Esophagus squamous epithelium (tissue), 5 donors: Measurements from ENCODE around the gene PRKAR1A. TPM values are rescaled to one million over a fixed set of nuclear protein-coding genes. Genes with fewer than 3 reads are reported as not detected.
"Not testable (repeated sequence)": the region's sequence is repeated elsewhere in the genome, so short reads cannot be mapped to it uniquely, and the experiment has no call there.

Experiments
- DNase-seq: peaks from one replicate; lab custom pipeline; 2025; lab: John Stamatoyannopoulos, UW
- H3K27ac ChIP-seq, 4 donors: fragments of 200-600 bp; sonication (generic); one replicate each; pipeline ENCODE4 v1.5.1; 2016 to 2019; ENCODE audit warnings: mild to moderate bottlenecking in 1 of 4
- H3K27me3 ChIP-seq, 4 donors: fragments of 200-600 bp; sonication (generic); 1 replicate in 3 of 4; 2 replicates in 1 of 4; pipeline versions ENCODE4 v1.5.1 to v1.6.0; 2017 to 2021; ENCODE audit warnings: antibody characterized with exemption in 1 of 4
- H3K36me3 ChIP-seq, 3 donors: fragments of 200-600 bp; sonication (generic); one replicate each; pipeline ENCODE4 v1.5.1; 2016 to 2019
- H3K4me1 ChIP-seq, 3 donors: fragments of 200-600 bp; sonication (generic); one replicate each; pipeline ENCODE4 v1.5.1; 2017 to 2019
- H3K4me3 ChIP-seq, 4 donors: fragments of 200-600 bp; sonication (generic); 1 replicate in 3 of 4; 2 replicates in 1 of 4; pipeline ENCODE4 v1.5.1; 2016 to 2019; ENCODE audit warnings: mild to moderate bottlenecking in 2 of 4, moderate library complexity in 1 of 4
- H3K9me3 ChIP-seq, 3 donors: fragments of 200-600 bp; sonication (generic); one replicate each; pipeline ENCODE4 v1.5.1; 2016 to 2019
- CTCF ChIP-seq, 6 experiments: fragments of 450-650 bp in 4 of 6; fragments of 200-600 bp in 2 of 6; sonication (generic) in 2 of 6; IDR thresholded peaks; one replicate each; pipeline ENCODE4 v1.5.1; 2016 to 2019; ENCODE audit warnings: antibody characterized with exemption in 6 of 6, mild to moderate bottlenecking in 4 of 6, moderate library complexity in 4 of 6
- POLR2A ChIP-seq, 4 donors: fragments of 450-650 bp; IDR thresholded peaks; one replicate each; pipeline ENCODE4 v1.6.1; 2017; ENCODE audit warnings: antibody characterized with exemption in 4 of 4, mild to moderate bottlenecking in 4 of 4, moderate library complexity in 3 of 4
- WGBS, 2 donors: methylation state at CpG; one replicate each; pipeline ENCODE4 v1.1.5; 2018; 5-methylcytosine and 5-hydroxymethylcytosine counted together
- intact Hi-C: fragments of 100-400 bp; cut with DNase I; formaldehyde crosslinking; loops from one replicate; pipeline ENCODE4 v1.15.0; 2022
- total RNA-seq, 4 donors: library from RNA; depleted of rRNA; stranded (reverse); fragments of >200 nt; gene quantifications; one replicate each; pipeline ENCODE4 v1.1.0, GENCODE V29; 2016
- donor health status: DM: yes; HTN: yes; CAD: no.

PRKAR1A gene
- total RNA-seq, 4 donors from 2014 or later = 137 to 195 (median 187) TPM

DNA sequence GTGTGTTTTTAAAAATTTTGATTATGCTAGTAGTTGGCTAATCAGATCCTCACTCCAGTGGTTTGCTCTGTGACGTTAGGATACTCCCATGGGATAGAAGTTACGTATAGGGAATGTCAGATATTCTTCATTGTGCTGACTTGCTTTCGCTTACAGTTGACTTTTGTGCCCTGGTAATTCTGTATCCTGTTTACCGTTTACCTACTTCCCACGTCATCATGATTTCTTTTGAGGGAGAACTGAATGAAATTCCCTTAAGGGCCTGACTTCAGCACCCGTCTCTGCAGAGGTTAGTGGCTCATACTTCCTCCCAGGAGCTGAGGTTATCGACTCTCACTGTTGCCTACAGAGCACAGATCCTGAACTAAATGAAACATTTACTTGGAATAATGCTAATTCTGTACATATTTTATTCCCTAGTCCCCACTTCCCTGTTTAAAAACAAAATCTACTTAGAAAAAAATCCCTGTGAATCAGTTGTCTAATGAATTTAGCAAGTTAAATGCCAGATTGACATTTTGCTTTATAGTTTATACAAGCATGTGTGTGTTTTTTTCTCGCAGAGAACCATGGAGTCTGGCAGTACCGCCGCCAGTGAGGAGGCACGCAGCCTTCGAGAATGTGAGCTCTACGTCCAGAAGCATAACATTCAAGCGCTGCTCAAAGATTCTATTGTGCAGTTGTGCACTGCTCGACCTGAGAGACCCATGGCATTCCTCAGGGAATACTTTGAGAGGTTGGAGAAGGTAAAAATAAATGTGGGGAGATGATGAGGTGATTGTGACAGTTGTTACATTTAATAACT is 2.8 kb downstream of the PRKAR1A start:
- Histone ChIP-seq H3K4me3 (peak overlapping the region in 3 of 4 donors; percentile 5 to 86 (median 76)), H3K27me3 (no peaks in the 10 kb centered on the region), H3K9me3 (no peaks in the 10 kb centered on the region), H3K36me3 (peaks cover 0 to 49% (median 17%) of the 10 kb centered on the region in 3 donors), H3K27ac (peak overlapping the region; percentile 10 to 99 (median 74)), H3K4me1 (peaks cover 11 to 78% (median 15%) of the 10 kb centered on the region in 3 donors)
- TF ChIP-seq CTCF (IDR thresholded peaks at IDR 0.05) (no peak), POLR2A (IDR thresholded peaks at IDR 0.05) (no peak)
- WGBS, 2 donors = 29 to 30% methylated on average over 15 of the region's 15 CpGs
- no peak for DNase-seq
- intact Hi-C loops = no loop called here

DNA sequence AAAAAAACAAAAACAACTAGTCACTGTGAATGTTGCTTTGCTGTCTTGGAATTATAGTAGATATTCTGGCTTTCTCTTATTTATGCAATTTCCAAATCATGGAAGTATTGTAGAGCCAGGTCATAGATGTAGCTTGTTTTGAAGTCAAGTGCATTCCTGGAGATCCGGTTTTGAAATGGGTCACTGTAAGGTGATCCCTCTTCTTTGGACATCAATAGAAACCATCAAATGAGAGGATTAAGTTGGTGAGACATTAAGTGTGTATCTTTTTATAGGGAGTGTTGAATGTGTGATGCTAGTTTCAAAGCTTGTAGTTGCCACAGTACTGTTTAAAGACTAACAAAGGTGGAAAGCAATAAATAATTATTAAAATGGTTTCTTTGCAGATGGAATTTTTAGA is 4.5 kb downstream of the PRKAR1A start:
- Histone ChIP-seq H3K4me1 (peaks cover 0 to 64% (median 11%) of the 10 kb centered on the region in 3 donors), H3K4me3 (no peak overlapping the region), H3K27ac (no peak overlapping the region), H3K36me3 (peaks cover 0 to 64% (median 17%) of the 10 kb centered on the region in 3 donors), H3K27me3 (no peaks in the 10 kb centered on the region), H3K9me3 (no peaks in the 10 kb centered on the region)
- intact Hi-C loops = no loop called here
- TF ChIP-seq CTCF (IDR thresholded peaks at IDR 0.05) (no peak), POLR2A (IDR thresholded peaks at IDR 0.05) (no peak)
- 61 to 79% methylated on average over 1 of the region's 1 CpG for WGBS, 2 donors
- no peak for DNase-seq

DNA sequence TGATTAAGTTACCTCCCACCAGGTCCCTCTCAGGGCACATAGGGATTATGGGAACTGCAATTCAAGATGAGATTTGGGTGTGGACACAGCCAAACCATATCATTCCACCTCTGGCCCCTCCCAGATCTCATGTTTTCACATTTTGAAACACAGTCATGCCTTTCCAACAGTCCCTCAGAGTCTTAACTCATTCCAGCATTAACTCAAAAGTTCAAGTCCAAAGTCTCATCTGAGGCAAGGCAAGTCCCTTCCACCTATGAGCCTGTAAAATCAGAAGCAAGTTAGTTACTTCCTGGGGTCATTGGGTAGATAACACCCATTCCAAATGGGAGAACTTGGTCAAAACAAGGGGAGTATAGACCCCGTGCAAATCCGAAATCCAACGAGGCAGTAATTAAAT is 5.4 kb downstream of the PRKAR1A start:
- 100% methylated on average over 3 of the region's 3 CpGs; no CpG with 5 or more reads in 1 of the 2 donors for WGBS, 2 donors
- intact Hi-C loops, H3K9me3 ChIP-seq, H3K4me3 ChIP-seq, DNase-seq, H3K27ac ChIP-seq, H3K27me3 ChIP-seq: not testable (repeated sequence)
- Histone ChIP-seq H3K36me3 (peaks cover 0 to 71% (median 20%) of the 10 kb centered on the region in 3 donors), H3K4me1 (peaks cover 0 to 72% (median 11%) of the 10 kb centered on the region in 3 donors)

DNA sequence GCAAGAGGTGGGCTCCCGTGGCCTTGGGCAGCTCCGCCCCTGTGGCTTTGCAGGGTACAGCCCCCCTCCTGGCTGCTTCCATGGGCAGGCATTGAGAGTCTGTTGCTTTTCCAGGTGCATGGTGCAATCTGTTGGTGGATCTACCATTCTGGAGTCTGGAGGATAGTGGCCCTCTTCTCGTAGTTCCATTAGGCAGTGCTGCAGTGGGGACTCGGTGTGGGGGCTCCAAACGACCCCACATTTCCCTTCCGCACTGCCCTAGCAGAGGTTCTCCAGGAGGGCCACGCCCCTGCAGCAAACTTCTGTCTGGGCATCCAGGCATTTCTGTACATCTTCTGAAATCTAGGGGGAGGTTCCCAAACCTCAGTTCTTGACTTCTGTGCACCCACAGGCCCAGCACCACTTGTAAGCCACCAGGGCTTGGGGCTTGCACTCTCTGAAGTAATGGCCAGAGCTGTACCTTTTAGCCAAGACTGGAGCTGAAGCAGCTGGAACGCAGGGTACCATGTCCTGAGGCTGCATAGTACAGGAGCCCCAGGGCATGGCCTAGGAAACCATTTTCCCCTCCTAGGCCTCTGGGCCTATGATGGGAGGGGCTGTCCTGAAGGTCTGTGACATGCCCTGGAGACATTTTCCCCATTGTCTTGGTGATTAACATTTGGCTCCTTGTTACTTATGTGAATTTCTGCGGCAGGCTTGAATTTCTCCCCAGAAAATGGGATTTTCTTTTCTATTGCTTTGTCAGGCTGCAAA is 6.0 kb downstream of the PRKAR1A start:
- DNase-seq = no peak
- peaks cover 0 to 78% (median 22%) of the 10 kb centered on the region in 3 donors for H3K36me3 ChIP-seq
- H3K27ac ChIP-seq = no peak overlapping the region
- H3K4me1 ChIP-seq = peaks cover 0 to 76% (median 11%) of the 10 kb centered on the region in 3 donors
- 83 to 97% methylated on average over 3 of the region's 9 CpGs for WGBS, 2 donors
- H3K9me3 ChIP-seq = no peaks in the 10 kb centered on the region
- no peaks in the 10 kb centered on the region for H3K27me3 ChIP-seq
- no peak overlapping the region for H3K4me3 ChIP-seq
- TF ChIP-seq CTCF (IDR thresholded peaks at IDR 0.05) (no peak), POLR2A (IDR thresholded peaks at IDR 0.05) (no peak)
- intact Hi-C loops = no loop called here

- intact Hi-C loops, DNase-seq, H3K9me3 ChIP-seq, H3K4me3 ChIP-seq, H3K27ac ChIP-seq, H3K27me3 ChIP-seq: not testable (repeated sequence)
- Histone ChIP-seq H3K36me3 (peaks cover 0 to 86% (median 22%) of the 10 kb centered on the region in 3 donors), H3K4me1 (peaks cover 0 to 68% (median 11%) of the 10 kb centered on the region in 3 donors)
- 85 to 88% methylated on average over 2 to 3 of the region's 3 CpGs for WGBS, 2 donors
These were observed 6.8 kb downstream of the PRKAR1A start for GRCh38 chr17:68519051-68519450.

GRCh38 chr17:68519911-68520310 is 7.7 kb downstream of the PRKAR1A start:
- no peak for TF ChIP-seq CTCF (IDR thresholded peaks at IDR 0.05)
- no peak for TF ChIP-seq POLR2A (IDR thresholded peaks at IDR 0.05)
- Histone ChIP-seq H3K27ac (no peak overlapping the region), H3K36me3 (peaks cover 0 to 94% (median 23%) of the 10 kb centered on the region in 3 donors), H3K4me1 (peaks cover 0 to 59% (median 8%) of the 10 kb centered on the region in 3 donors), H3K9me3 (no peaks in the 10 kb centered on the region), H3K27me3 (no peaks in the 10 kb centered on the region), H3K4me3 (no peak overlapping the region)
- DNase-seq = no peak
- intact Hi-C loops = no loop called here
- WGBS, 2 donors = 74 to 88% methylated on average over 1 of the region's 1 CpG
